GM04504 (cell line): Measurements from ENCODE around the gene FITM1.

ENCODE experiments used
- DNase-seq: peaks from one replicate; pipeline ENCODE4 v3.0.0-alpha.2; 2012; ENCODE audit warnings: low read depth

The FITM1 gene

DNA sequence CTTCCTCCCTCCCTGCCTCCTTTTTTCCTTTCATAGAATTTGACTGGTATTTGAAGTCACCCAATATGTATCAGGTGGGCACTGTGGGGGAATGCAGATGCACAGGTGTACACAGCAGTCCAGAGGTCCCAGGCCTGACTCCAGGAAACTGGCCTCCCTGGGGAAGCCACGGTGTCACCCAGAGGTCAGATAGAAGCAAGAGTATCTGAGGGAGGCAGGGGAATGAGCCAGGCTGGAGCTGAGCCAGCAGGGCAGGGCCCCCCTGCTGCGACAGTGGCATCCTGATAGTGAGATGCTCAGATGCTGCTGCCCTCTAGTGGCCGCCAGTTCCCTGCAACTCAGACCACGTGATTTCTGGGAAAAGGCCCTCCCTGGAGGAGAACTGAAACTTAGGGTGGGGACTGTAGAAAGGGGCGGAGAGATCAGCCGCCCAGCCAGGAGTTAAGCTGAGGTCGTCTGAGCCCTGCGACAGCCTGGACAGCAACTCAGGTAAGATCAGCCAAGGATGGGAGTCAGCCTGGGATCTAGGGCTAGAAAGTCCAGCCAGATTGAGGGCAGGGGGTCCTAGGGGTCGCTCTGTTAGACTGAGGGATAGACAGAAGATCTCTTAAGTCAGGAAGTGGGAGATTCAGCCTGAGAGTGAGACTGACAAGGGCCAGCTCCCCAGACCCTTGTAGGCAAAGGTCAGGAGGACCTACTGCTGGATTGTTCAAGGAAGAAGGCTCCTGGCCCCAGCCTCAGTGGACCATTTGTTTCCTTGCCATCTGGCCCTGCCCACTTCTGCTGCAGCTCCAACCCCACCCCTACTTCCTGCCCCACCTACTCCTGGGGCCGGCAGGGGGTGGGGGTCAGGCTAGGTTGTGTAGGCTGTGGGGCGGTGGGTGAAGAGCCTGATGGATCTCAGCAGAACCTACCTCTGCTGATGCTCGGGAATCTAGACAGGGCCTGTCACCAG is 30.7 kb downstream of the FITM1 start, which contains the start of gene IRF9:
TSS of gene IRF9 (plus strand) at position 416 of the 955 bp plus-strand sequence. CDS start 880 bp downstream, outside the sequence.
- DNase-seq, result peak; percentile 93

DNA sequence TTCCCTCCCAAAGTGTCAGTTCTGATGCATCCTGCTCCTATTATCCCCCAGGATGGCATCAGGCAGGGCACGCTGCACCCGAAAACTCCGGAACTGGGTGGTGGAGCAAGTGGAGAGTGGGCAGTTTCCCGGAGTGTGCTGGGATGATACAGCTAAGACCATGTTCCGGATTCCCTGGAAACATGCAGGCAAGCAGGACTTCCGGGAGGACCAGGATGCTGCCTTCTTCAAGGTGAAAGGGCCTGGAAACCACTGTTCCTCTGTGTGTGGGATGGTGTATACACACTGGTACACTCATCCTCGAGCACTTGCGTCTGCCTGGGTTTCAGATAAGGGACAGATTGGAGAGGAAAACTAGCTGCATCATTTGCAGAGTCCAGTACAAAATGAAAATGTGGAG is 31.6 kb downstream of the FITM1 start:
- DNase-seq, result no peak

DNA sequence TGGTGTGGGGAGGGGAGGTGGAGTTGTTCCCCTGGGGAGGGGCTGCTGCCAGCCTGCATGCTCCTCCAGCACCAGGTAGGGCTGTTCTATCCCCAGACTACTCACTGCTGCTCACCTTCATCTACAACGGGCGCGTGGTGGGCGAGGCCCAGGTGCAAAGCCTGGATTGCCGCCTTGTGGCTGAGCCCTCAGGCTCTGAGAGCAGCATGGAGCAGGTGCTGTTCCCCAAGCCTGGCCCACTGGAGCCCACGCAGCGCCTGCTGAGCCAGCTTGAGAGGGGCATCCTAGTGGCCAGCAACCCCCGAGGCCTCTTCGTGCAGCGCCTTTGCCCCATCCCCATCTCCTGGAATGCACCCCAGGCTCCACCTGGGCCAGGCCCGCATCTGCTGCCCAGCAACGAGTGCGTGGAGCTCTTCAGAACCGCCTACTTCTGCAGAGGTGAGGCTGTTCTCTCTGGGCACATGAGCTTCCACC is 34.1 kb downstream of the FITM1 start:
- DNase-seq, result no peak

DNA sequence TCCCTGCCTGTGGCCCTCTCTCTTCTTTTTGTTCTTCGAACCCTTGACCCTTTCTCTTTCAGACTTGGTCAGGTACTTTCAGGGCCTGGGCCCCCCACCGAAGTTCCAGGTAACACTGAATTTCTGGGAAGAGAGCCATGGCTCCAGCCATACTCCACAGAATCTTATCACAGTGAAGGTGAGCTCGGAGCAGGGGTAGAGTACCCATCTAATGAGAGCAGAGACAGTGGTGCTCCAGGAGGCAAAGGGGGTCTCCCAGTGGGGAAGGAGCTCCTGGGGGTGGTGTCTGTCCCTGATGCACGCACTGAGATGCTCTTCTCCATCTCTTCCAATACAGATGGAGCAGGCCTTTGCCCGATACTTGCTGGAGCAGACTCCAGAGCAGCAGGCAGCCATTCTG is 35.3 kb downstream of the FITM1 start:
- DNase-seq, result no peak

DNA sequence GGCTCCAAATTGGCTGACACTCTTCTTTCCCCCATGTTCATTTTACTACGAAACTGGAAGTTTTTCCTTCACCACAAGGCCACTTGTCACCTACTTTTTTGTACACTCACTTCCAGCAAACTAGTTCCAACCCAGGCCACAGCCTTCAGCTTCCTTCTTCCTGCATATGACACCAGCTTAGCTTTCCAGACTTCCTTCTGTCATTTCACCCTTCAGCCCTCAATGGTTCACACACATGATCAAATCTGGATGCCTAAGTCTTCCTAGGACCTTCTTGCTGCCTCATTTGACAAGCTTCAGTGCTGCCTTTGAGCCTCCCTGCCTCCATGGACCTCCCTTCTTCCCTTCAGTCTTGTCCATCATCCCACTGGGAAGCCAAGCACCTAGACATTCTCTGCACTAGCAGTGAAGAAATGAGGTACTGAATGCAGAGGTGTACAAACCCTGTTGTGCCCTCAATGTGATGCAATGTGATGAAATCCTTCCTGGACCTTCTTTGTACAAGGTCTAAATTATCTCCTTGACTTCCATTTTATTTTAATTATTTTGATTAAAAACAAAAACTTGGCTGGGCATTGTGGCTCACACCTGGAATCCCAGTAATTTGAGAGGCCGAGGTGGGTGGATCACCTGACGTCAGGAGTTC is 37.1 kb downstream of the FITM1 start:
- no peak for DNase-seq

DNA sequence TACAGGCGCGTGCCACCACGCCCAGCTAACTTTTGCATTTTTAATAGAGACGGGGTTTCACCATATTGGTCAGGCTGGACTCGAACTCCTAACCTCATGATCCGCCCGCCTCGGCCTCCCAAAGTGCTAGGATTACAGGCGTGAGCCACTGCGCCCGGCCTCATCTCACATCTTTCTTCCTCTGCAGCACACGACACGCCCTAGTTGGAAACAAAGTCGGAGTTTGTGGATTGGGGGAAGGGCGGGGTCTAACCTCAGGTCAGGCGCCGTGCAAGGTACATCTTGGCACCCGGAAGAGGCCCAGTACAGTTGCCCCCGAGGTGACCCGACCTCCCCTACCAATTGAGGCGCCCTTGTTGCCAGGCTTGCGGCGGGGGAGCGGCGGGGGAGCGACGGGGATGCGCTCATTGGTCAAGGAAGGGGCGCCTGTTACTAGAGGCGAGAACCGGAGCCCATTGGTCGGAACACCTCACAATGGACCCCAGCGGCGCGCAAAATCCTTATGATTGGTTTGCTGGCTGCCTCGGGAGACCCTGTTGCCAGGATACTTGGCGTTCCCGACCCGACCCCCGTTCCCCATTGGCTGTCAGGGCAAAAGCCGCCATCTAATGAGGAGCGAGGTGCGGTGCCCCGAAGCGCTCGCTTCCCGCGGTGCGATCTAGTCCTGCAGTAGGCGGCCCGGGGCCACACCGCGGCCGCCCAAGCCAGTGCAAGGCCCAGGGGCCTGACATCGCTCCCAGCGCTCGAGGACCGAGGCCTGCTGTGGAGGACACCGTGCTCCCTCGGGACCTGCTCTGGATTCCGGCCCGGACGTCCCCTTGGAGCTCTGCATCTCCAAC is 41.2 kb downstream of the FITM1 start, which contains the start of gene REC8:
TSS of gene REC8 (plus strand) at position 659 of the 839 bp plus-strand sequence. CDS start 473 bp downstream, outside the sequence.
- no peak for DNase-seq

DNA sequence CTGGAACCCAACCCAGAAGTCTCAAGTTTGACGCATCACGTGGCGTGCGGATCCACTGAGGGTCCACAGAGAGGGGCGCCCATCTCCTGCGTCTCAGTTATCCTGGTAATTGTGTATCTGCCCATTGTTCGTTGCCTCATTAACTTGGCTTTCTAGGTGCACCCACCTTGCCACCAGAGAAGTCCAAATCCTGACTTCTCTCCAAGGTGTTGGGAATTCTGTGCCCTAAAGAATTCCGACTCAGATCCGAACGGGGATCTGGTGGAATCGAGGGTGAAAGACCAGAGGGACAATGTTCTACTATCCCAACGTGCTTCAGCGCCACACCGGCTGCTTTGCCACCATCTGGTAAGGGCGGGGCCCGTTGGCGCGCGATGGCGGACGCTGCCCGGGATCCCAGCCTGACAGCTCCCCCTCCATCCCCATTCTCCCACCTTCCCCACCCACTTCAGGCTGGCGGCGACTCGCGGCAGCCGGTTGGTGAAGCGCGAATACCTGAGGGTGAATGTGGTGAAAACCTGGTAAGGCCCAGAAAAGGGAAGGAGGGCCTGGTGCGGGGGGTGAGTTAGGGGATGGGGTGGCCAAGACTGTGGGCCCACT is 41.9 kb downstream of the FITM1 start:
- DNase-seq, result no peak

DNA sequence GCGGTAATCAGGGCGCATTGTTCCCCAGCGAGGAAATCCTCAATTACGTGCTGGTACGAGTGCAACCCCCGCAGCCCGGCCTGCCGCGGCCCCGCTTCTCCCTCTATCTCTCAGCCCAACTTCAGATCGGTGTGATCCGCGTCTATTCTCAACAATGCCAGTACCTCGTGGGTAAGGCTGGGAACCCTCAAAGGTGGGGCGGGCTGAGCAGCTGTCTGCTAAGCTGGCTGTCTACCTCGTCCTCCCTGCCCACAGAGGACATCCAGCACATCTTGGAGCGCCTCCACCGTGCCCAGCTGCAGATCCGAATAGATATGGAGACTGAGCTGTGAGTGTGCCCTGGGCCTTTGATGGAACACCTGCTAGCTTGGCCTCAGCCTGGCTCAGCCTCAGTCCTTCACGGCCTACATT is 42.4 kb downstream of the FITM1 start:
- no peak for DNase-seq

DNA sequence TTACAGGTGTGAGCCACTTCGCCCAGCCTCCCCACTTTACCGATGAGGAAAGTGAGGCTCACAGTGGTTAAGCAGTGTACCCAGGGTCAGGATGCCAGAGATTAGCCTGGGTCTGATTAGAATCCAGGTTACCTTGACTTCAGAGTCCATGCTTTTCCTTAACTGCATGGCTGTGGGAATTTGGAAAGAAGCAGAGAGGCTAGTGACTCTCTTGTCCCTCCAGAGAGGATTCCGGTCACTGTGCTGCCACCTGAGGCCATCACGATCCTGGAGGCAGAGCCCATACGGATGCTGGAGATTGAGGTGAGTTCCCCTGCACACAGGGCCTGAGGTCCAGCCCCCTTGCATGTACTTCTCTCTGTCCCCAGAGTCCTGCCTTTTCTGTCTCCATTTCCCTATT is 46.1 kb downstream of the FITM1 start:
- no peak for DNase-seq

DNA sequence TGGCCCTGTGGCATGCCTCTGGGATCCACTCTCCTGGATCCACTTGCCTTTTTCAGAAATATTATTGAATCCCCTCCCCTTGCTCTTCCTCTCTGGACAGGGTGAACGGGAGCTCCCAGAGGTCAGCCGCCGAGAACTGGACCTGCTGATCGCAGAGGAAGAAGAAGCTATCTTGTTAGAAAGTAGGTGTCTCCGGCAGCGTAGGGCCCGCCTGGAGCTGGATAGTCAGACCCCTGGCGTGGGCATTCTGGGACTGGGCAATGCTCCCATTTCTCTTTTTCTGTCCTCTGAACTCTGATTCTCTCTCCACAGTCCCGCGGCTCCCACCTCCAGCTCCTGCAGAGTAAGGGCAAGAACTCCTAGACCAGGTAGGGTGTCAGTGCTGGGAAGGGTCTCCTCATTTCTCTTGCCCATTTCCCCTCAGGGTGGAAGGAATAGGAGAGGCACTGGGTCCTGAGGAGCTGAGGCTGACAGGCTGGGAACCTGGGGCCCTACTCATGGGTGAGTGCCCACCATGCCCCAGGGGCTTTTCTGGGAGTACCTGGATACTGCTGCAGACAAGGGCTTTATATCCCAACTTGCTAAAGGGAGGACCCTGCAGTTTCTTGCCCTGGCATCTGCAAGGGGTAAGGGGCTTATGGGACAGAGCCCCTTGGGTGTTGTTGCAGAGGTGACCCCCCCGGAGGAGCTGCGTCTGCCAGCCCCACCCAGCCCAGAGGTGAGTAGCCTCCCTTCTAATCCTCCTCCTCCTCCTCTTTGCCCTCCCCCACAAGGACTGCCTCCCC is 46.8 kb downstream of the FITM1 start:
- no peak for DNase-seq

DNA sequence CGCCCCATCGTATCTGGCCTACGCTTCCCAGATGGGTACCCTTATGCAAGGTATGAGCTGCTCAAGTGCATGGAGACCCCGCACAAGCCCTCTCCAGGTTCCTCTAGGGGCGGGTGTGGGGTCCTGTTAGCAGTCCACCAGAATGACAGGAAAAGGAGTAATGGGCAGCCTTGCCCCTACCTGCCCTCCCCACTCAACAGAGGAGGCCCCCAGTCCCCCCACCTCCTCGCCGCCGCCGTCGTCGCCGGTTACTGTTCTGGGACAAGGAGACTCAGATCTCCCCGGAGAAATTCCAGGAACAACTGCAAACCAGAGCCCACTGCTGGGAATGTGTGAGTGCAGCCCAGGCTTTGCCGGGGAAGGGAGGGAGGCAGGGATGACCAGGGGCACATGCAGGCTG is 47.4 kb downstream of the FITM1 start:
- no peak for DNase-seq

DNA sequence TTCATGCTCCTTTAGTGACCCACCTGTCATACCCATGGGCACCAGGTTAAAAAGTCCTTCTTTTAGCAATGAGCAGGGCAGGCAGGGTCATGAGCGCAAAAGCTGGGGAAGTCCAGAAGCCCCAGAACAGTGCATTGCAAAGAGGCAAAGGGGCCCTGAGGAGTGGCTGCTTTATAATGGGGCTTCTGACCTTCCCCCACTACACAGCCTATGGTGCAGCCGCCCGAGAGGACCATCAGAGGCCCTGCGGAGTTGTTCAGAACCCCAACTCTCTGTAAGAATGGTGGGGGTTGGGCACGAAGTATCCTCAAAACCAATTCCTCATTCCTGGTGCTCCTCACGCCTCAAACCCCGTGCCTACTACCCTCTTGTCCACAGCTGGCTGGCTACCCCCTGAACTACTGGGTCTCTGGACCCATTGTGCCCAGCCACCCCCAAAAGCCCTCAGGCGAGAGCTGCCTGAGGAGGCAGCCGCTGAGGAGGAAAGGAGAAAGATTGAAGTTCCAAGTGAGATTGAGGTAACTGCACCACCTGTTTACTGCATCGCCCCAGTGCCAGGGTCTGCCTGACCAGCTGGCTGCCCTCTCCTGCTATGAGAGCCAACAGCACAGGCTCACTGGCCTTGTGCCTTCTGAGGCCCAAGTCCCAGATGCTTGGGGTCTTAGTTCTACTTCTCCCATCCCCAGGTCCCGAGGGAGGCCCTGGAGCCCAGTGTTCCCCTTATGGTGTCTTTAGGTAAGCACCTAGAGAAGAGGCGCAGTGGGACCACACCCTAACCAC is 48.1 kb downstream of the FITM1 start:
- DNase-seq, result no peak

DNA sequence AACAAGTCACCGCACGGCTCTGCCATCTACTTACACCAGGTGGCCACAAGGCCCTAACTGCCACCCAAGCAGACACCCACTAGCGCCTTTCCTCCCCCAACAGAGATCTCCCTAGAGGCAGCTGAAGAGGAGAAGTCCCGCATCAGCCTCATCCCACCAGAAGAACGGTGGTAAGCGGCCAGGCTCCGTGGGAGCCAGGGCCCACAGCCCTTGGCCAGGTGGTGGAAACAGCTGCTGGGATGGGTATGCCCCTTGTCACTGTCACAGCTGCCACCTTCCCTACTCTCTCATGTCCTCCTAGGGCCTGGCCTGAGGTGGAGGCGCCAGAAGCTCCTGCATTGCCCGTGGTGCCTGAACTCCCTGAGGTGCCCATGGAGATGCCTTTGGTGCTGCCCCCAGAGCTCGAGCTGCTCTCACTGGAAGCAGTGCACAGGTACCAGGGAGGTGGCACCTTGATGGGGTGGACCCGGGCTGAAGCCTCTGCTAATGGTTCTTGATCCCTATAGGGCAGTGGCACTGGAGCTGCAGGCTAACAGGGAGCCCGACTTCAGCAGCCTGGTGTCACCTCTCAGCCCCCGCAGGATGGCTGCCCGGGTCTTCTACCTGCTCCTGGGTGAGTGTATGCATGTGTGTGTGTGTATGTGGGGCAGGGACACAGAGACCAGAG is 49.0 kb downstream of the FITM1 start:
- DNase-seq, result no peak

DNA sequence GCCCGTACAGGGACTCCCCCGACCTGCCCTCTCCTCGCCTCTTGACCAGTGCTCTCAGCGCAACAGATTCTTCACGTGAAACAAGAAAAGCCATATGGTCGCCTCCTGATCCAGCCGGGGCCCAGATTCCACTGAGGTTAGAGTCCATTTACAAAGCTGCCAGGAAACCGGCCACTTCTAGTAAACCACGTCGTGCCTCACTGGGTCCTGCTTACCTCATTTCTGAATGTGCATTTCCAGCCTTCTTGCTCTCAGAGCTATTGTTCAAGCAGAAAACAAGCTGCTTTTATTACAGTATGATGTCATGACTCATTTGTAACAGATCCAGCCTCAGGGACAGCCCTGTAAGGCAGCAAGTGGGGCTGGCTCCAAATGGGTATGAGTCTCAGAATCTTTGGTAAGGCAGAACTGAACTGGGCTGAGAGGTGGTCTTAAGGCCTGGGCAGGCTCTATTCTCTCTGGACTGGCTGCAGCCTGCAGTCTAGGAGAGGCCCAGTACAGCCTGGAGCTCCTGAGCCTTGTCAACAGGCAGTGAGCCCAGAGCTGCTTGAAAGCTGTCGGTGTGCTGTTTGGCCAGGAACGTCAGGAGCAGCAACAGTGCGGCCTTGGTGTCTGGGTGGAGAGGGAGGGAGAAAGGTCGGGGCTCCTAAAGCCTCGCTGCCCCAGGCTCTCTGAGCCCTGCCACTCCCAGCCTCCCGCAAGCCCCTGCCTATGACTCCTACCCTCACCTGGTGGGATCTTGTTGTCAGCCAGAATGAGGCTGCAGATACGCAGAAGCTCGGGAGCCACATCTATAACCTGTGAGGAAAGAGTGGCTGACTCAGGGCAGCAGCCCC is 49.7 kb downstream of the FITM1 start:
- peak; percentile 77 for DNase-seq

DNA sequence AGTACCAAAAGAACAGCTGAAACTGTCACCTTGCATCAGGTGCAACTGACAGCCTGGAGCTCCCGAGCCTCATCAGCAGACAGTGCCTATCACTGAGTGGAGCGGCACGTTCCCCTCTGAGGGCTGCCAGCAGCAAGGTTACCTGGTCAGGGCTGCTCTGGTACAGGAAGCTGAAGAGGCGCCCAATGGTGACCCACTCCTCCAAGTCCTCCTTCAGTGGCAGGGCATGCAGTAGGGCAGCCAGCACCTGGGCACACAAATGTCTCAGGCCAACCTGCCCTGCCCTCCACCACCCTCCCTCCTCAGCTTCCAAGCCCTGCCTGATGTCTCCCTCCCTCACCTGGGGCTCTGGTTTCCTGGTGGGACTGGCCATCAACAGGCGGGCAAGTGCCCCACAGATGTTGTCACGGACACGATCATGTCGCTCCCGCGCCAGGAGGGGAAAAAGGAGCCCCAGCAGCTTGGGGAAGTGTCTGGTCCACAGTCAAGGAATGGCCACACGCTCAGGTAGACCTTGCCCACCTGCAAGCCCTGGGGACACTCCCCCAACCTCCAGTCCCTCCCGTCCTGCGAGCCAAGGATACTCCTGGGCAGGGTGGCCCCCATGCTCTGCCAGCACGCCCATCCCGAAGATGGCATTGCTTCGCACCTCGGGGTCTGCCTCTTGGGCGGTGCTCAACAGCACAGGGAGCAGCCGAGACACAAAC is 51.1 kb downstream of the FITM1 start:
- no peak for DNase-seq
